Caco-2 (cell line): ENCODE data around the gene PELO. TPM values are rescaled to one million over a fixed set of nuclear protein-coding genes. Genes with fewer than 3 reads are reported as not detected.

Source experiments
- BruUV-seq: library from RNA; stranded (reverse); fragments of 400-500 nt; replicated peaks from 2 replicates; lab custom pipeline; 2021; lab: Mats Ljungman, UMichigan
- CTCF ChIA-PET: fragments of 300-600 bp; sonication (Branson Sonifier 250); formaldehyde crosslinking; loops from one replicate; lab custom pipeline; 2022; ENCODE audit warnings: antibody characterized with exemption; lab: Charles Lee
- POLR2A ChIA-PET: fragments of 300-600 bp; sonication (Branson Sonifier 250); formaldehyde crosslinking; loops from one replicate; lab custom pipeline; 2022; ENCODE audit warnings: antibody characterized with exemption; lab: Charles Lee
- DNase-seq, 2 experiments: peaks; one replicate each; pipeline versions ENCODE4 v3.0.0 to v3.0.0-alpha.2; 2020 to 2022
- H3K27me3 ChIP-seq: replicated peaks from 2 replicates; pipeline ENCODE4 v1.6.0; 2011; ENCODE audit warnings: low read length; ENCODE audit not compliant: control insufficient read depth, insufficient read depth
- H3K36me3 ChIP-seq: 2 replicates; pipeline ENCODE4 v1.5.1; 2011; ENCODE audit warnings: low read length; ENCODE audit not compliant: control insufficient read depth, insufficient read depth
- H3K4me1 ChIP-seq: fragments of 250-450 bp; sonication (Bioruptor Pico); 2 replicates; pipeline ENCODE4 v1.5.1; 2020; ENCODE audit warnings: mild to moderate bottlenecking
- H3K4me3 ChIP-seq: 2 replicates; pipeline ENCODE4 v1.5.1; 2011; ENCODE audit warnings: low read depth, mild to moderate bottlenecking, control low read depth, low read length
- H3K9me3 ChIP-seq: fragments of 250-450 bp; sonication (Bioruptor Pico); 2 replicates; pipeline ENCODE4 v1.5.1; 2020; ENCODE audit warnings: mild to moderate bottlenecking, moderate library complexity
- H3K27ac Mint-ChIP-seq: one replicate; pipeline ENCODE4 v1.8.0; 2022; ENCODE audit warnings: mixed read lengths; ENCODE audit not compliant: unreplicated experiment
- H3K27me3 Mint-ChIP-seq: one replicate; pipeline ENCODE4 v1.8.0; 2022; ENCODE audit warnings: mixed read lengths; ENCODE audit not compliant: insufficient read depth, unreplicated experiment
- H3K36me3 Mint-ChIP-seq: one replicate; pipeline ENCODE4 v1.8.0; 2022; ENCODE audit warnings: mild to moderate bottlenecking, mixed read lengths; ENCODE audit not compliant: insufficient read depth, unreplicated experiment
- H3K4me1 Mint-ChIP-seq: one replicate; pipeline ENCODE4 v1.8.0; 2022; ENCODE audit warnings: low read depth, mixed read lengths; ENCODE audit not compliant: unreplicated experiment
- H3K4me3 Mint-ChIP-seq: one replicate; pipeline ENCODE4 v1.8.0; 2022; ENCODE audit warnings: mild to moderate bottlenecking, moderate library complexity, mixed read lengths; ENCODE audit not compliant: unreplicated experiment
- H3K9me3 Mint-ChIP-seq: one replicate; pipeline ENCODE4 v1.8.0; 2022; ENCODE audit warnings: mixed read lengths; ENCODE audit not compliant: unreplicated experiment
- CTCF ChIP-seq, 2 experiments: fragments of 200-600 bp in 1 of 2; IDR thresholded peaks; 1 replicate in 1 of 2; 2 replicates in 1 of 2; pipeline versions ENCODE4 v1.5.1 to v1.8.0; 2011 to 2022; ENCODE audit warnings: antibody characterized with exemption in 1 of 2, control low read depth in 1 of 2, inconsistent platforms in 1 of 2, low read depth in 1 of 2, low read length in 1 of 2, mild to moderate bottlenecking in 1 of 2, moderate library complexity in 1 of 2; ENCODE audit not compliant: insufficient read depth in 1 of 2, severe bottlenecking in 1 of 2, unreplicated experiment in 1 of 2
- intact Hi-C: fragments of 100-400 bp; cut with micrococcal nuclease; formaldehyde crosslinking; loops from one replicate; pipeline ENCODE4 v1.10.0; 2022; ENCODE audit not compliant: unreplicated experiment
- total RNA-seq: library from RNA; stranded (reverse); gene quantifications from 2 replicates; pipeline ENCODE4 v1.2.3, GENCODE V29; 2022

Gene PELO
- total RNA-seq, 1 experiment from 2014 or later: 25.9 TPM

GRCh38 chr5:52830650-52831049, 42.9 kb downstream of the PELO start:
- no peak overlapping the region for H3K4me3 ChIP-seq
- Mint-ChIP-seq H3K36me3 (no peaks in the 10 kb centered on the region), H3K9me3 (no peaks in the 10 kb centered on the region), H3K4me1 (peaks cover 6% of the 10 kb centered on the region), H3K4me3 (no peak overlapping the region), H3K27ac (no peak overlapping the region), H3K27me3 (no peaks in the 10 kb centered on the region)
- H3K27me3 ChIP-seq: no peaks in the 10 kb centered on the region
- ChIA-PET CTCF (no interaction called here), POLR2A (no interaction called here)
- no peaks in the 10 kb centered on the region for H3K36me3 ChIP-seq
- 0 out of 2 replicates have a peak, but pooled peaks cover 4% of the 10 kb centered on the region for H3K9me3 ChIP-seq
- no peak for TF ChIP-seq CTCF (IDR thresholded peaks at IDR 0.05; ENCODE audit: insufficient read depth in 1 of 2, low read depth in 1 of 2, low read length in 1 of 2, severe bottlenecking in 1 of 2, unreplicated experiment in 1 of 2)
- intact Hi-C loops: no loop called here
- no peaks in the 10 kb centered on the region for H3K4me1 ChIP-seq
- BruUV-seq: no TSS peak
- DNase-seq: no peak

DNA sequence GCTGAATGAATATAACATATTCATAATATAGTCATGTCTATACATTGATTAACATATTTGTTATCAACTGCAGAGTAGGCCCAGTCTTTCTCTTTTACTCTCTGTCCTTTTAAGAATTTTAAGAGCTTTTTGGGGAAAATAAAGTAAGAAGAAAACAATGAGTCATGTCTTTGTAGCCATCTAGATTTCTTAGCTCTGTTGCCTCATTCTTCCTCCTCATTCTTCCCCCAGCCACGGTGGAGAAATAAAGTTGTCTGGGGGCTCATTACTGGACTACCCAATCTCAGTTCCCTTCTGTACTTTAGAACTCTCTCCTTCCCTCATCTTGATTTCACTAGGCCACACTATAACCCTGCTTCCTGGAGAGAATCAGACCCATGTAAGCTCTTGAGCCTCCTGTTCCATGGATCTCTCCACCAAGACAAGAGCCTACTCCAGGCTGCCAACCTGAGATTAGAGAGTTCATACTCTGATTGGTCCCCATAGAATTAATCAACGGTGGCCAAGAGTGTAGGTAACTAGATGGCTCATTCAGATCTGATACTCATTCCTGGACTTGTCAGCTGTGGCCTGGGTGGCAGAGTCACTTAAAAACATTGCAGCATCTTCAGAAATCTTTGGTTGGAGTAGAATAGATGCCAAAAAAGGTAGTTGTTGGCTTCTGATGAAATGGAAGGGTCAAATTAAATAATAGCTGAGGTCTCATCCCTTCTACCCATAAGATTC, 44.2 kb downstream of the PELO start:
- BruUV-seq: no TSS peak
- Histone ChIP-seq H3K4me1 (no peaks in the 10 kb centered on the region), H3K36me3 (no peaks in the 10 kb centered on the region), H3K27me3 (no peaks in the 10 kb centered on the region), H3K9me3 (0 out of 2 replicates have a peak, but pooled peaks cover 4% of the 10 kb centered on the region), H3K4me3 (no peak overlapping the region)
- POLR2A ChIA-PET: no interaction called here
- peaks cover 6% of the 10 kb centered on the region for H3K4me1 Mint-ChIP-seq
- TF ChIP-seq CTCF (IDR thresholded peaks at IDR 0.05; ENCODE audit: insufficient read depth in 1 of 2, low read depth in 1 of 2, low read length in 1 of 2, severe bottlenecking in 1 of 2, unreplicated experiment in 1 of 2): no peak
- H3K4me3 Mint-ChIP-seq: no peak overlapping the region
- H3K27ac Mint-ChIP-seq: no peak overlapping the region
- no peak for DNase-seq
- H3K36me3 Mint-ChIP-seq: no peaks in the 10 kb centered on the region
- no peaks in the 10 kb centered on the region for H3K27me3 Mint-ChIP-seq
- H3K9me3 Mint-ChIP-seq: no peaks in the 10 kb centered on the region
- CTCF ChIA-PET: no interaction called here
- intact Hi-C loops: no loop called here

DNA sequence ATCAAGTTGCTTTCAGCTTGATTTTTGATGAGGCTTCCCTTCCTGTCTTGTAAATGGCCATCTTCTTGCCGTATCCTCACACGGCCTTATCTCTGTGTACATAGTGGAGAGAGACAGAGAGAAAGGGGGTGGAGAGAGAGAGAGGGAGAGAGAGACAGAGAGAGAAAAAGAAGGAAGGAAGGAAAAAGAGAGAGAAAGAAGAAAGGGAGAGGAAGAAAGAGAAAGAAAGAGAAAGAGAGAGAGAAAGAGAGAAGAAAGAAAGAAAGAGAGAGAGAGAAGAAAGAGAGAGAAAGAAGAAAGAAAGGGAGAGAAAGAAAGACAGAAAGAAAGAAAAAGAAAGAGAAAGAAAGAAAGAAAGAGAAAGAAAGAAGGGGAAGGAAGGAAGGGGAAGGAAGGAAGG, 46.6 kb downstream of the PELO start:
- POLR2A ChIA-PET: no interaction called here
- DNase-seq: no peak
- no peaks in the 10 kb centered on the region for H3K36me3 ChIP-seq
- H3K9me3 Mint-ChIP-seq: no peaks in the 10 kb centered on the region
- no TSS peak for BruUV-seq
- H3K4me1 ChIP-seq: no peaks in the 10 kb centered on the region
- peaks cover 6% of the 10 kb centered on the region for H3K4me1 Mint-ChIP-seq
- no peaks in the 10 kb centered on the region for H3K27me3 Mint-ChIP-seq
- no peak overlapping the region for H3K4me3 ChIP-seq
- CTCF ChIA-PET: no interaction called here
- TF ChIP-seq CTCF (IDR thresholded peaks at IDR 0.05; ENCODE audit: insufficient read depth in 1 of 2, low read depth in 1 of 2, low read length in 1 of 2, severe bottlenecking in 1 of 2, unreplicated experiment in 1 of 2): no peak
- no peaks in the 10 kb centered on the region for H3K36me3 Mint-ChIP-seq
- no peak overlapping the region for H3K27ac Mint-ChIP-seq
- no peaks in the 10 kb centered on the region for H3K9me3 ChIP-seq
- H3K4me3 Mint-ChIP-seq: no peak overlapping the region
- intact Hi-C loops: no loop called here
- no peaks in the 10 kb centered on the region for H3K27me3 ChIP-seq
